ENCODE data around the gene ZNF587B.
"Not testable (repeated sequence)": the region's sequence is repeated elsewhere in the genome, so short reads cannot be mapped to it uniquely, and the experiment has no call there.

GRCh38 chr19:57873883-57874799, 44.0 kb downstream of the ZNF587B start:
- not testable (repeated sequence) for TF ChIP-seq EZH2 (IDR thresholded peaks at IDR 0.05; ENCODE audit: borderline replicate concordance, low read depth, low read length, severe bottlenecking); CTCF (IDR thresholded peaks at IDR 0.05; ENCODE audit: borderline replicate concordance, extremely low read depth, low read length, poor library complexity, severe bottlenecking)
